GM21360 (cell line): Measurements from ENCODE around the gene SAPCD1.

Experiments
- ATAC-seq: cut with Tn5 transposase; IDR thresholded peaks from one replicate; pipeline ENCODE4 v1.9.1; 2021; ENCODE audit warnings: mild to moderate bottlenecking, moderate library complexity; ENCODE audit not compliant: unreplicated experiment

The SAPCD1 gene

GRCh38 chr6:31762356-31762755 is at the start of gene SAPCD1:
Gene SAPCD1, plus strand, starts transcription at chr6:31762656. Its CDS starts 399 bp downstream, at chr6:31763055.
- ATAC-seq = no peak

GRCh38 chr6:31713465-31713864 is 49.0 kb upstream of the SAPCD1 start:
- no peak for ATAC-seq

- ATAC-seq = no peak
These were observed 48.3 kb upstream of the SAPCD1 start for GRCh38 chr6:31713991-31714684.

- ATAC-seq = no peak
These were observed 47.2 kb upstream of the SAPCD1 start, which contains the start of gene LY6G6D for GRCh38 chr6:31715022-31715958. Gene LY6G6D, plus strand, starts transcription at chr6:31715348. Its CDS starts 8 bp downstream, at chr6:31715356.

GRCh38 chr6:31717499-31718222 is 44.8 kb upstream of the SAPCD1 start:
- no peak for ATAC-seq

GRCh38 chr6:31718265-31718664 is 44.2 kb upstream of the SAPCD1 start:
- no peak for ATAC-seq

GRCh38 chr6:31719001-31719400 is 43.5 kb upstream of the SAPCD1 start:
- no peak for ATAC-seq

- no peak for ATAC-seq
These were observed 42.2 kb upstream of the SAPCD1 start for GRCh38 chr6:31720196-31720770.

GRCh38 chr6:31721351-31722020 is 41.0 kb upstream of the SAPCD1 start, which contains the start of gene LY6G6C:
Gene LY6G6C, minus strand, starts transcription at chr6:31721746. Its CDS starts 67 bp downstream, at chr6:31721679.
- no peak for ATAC-seq

- ATAC-seq = no peak
These were observed 40.3 kb upstream of the SAPCD1 start for GRCh38 chr6:31722173-31722572.

- no peak for ATAC-seq
These were observed 39.0 kb upstream of the SAPCD1 start, which contains the start of gene MPIG6B for GRCh38 chr6:31723245-31723979. Gene MPIG6B, plus strand, starts transcription at chr6:31723373. Its CDS starts 11 bp downstream, at chr6:31723384.

- no peak for ATAC-seq
These were observed 38.3 kb upstream of the SAPCD1 start for GRCh38 chr6:31723980-31724691.

GRCh38 chr6:31725502-31726350 is 36.7 kb upstream of the SAPCD1 start:
- no peak for ATAC-seq

GRCh38 chr6:31727034-31727716 is 35.3 kb upstream of the SAPCD1 start:
- no peak for ATAC-seq

GRCh38 chr6:31727717-31728671 is 34.5 kb upstream of the SAPCD1 start:
- ATAC-seq = no peak
